ENCODE results near the gene FKBP5. TPM values are rescaled to one million over a fixed set of nuclear protein-coding genes. Genes with fewer than 3 reads are reported as not detected.
"Not testable (repeated sequence)": the region's sequence is repeated elsewhere in the genome, so short reads cannot be mapped to it uniquely, and the experiment has no call there.

The FKBP5 gene
- polyA plus RNA-seq, 3 donors from 2014 or later: 26.1 to 99.0 (median 29.3) TPM

DNA sequence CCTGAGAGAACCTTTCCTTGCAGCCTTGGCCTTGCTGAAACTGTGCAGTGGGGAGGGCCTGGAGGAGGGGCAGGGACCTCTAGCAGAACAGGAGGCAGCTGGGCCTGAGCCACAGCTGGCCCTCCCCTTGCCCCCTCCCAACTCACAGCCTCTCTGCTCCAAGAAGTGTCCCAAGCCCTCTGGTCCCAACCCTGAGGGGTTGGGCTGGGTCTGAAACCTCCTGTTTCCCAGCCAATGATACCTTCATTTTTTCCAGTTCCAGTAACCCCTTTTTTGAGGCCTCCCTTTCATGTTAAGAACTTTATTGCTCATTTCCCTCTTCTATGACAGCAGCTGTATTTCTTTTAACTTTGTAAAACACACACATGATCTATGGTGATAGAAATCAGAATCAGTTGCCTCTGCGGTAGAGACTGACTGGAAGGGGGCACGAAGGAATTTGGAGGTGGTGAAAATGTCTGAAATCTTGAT lies 30.2 kb upstream of the FKBP5 start:
- H3K4me1 Mint-ChIP-seq: peaks cover under 1 to 6% of the 10 kb centered on the region in 2 donors
- no peak overlapping the region for H3K4me3 Mint-ChIP-seq

DNA sequence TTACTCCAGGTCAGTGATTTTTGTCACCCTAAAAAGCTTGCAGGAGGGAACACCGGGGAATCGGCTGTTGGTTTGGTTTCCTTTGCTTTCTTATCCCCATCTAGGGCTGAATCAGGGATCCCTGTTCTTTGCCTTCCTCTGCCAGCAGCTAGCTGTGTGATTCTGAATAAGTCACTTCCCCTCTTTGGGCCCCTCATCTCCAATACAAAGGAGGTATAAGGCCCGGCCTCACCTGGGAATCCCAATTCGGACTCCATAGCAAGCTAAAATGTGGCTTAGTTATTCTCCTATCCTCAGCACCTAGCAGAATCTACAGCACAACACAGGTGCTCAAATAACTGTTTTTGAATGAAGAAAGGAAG lies 29.6 kb upstream of the FKBP5 start:
- Mint-ChIP-seq H3K4me1 (peaks cover 6% of the 10 kb centered on the region in 2 donors), H3K27me3 (ENCODE audit: low read depth in 3 of 3) (peaks cover 0 to 6% (median 5%) of the 10 kb centered on the region in 3 donors), H3K4me3 (no peak overlapping the region), H3K9me3 (no peaks in the 10 kb centered on the region), H3K36me3 (no peaks in the 10 kb centered on the region), H3K27ac (no peak overlapping the region)
- DNase-seq: no peak

More for the DNA sequence above, 30.2 kb upstream of the FKBP5 start:
- Mint-ChIP-seq H3K9me3 (no peaks in the 10 kb centered on the region), H3K27me3 (ENCODE audit: low read depth in 3 of 3) (peaks cover 0 to 6% (median 5%) of the 10 kb centered on the region in 3 donors), H3K36me3 (no peaks in the 10 kb centered on the region), H3K27ac (no peak overlapping the region)
- DNase-seq: no peak

DNA sequence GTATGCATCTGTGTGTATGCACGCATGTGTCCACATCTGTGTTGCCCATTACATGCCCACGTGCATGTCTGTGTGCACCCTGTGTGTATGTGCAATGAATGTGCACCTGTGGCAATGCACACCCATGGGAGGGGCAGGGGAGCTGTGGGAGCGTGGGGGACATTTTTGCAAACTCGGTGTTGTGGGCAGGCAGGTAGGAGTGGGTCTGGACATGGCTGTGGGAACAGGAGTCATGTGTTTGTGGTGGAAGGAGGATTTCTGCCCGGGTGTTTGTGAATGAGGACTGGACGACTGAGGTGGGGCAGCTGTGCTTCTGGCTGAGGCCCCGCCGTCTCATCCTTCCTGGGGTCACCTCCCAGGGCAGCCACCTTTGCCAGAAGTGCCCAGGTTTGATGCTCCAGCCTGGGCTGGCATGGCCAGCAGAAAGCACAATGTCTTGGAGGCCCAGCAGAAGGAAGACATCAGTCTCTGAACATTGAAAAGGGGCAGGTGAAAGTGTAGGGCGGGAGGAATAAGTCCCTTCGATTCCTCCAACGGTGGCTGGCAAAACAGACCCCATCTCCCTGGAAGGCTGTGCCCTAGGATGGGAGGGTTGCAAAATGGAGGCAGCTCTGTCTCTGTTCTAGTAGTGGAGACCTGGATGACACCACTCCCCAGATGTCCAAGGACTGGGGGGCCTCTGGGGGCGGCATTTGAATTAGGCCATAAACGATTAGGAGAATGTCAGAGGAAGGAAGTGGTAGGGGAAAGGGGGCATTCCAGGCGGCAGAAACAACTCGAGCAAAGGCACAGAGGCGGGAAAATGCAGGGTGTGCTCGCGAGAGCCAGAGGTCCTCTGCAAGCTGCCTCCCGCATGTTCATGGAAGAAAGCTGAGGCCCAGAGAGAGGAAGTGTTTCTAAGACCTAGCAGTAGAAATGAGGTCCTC lies 29.0 kb upstream of the FKBP5 start:
- no peak for DNase-seq
- H3K36me3 Mint-ChIP-seq: no peaks in the 10 kb centered on the region
- H3K9me3 Mint-ChIP-seq: no peaks in the 10 kb centered on the region
- peaks cover 0 to 6% (median 6%) of the 10 kb centered on the region in 3 donors for H3K27me3 Mint-ChIP-seq (ENCODE audit: low read depth in 3 of 3)
- H3K4me1 Mint-ChIP-seq: peaks cover 10 to 11% of the 10 kb centered on the region in 2 donors
- H3K27ac Mint-ChIP-seq: peak overlapping the region in 2 of 6 donors; percentile 35 to 73
- no peak overlapping the region for H3K4me3 Mint-ChIP-seq

GRCh38 chr6:35716798-35717197 lies 28.1 kb upstream of the FKBP5 start:
- no peaks in the 10 kb centered on the region for H3K9me3 Mint-ChIP-seq
- peak overlapping the region in 1 of 6 donors; percentile 47 for H3K27ac Mint-ChIP-seq
- H3K4me3 Mint-ChIP-seq: no peak overlapping the region
- peaks cover 13 to 17% of the 10 kb centered on the region in 2 donors for H3K4me1 Mint-ChIP-seq
- peaks cover 0 to 6% (median 5%) of the 10 kb centered on the region in 3 donors for H3K27me3 Mint-ChIP-seq (ENCODE audit: low read depth in 3 of 3)
- no peak for DNase-seq
- no peaks in the 10 kb centered on the region for H3K36me3 Mint-ChIP-seq

DNA sequence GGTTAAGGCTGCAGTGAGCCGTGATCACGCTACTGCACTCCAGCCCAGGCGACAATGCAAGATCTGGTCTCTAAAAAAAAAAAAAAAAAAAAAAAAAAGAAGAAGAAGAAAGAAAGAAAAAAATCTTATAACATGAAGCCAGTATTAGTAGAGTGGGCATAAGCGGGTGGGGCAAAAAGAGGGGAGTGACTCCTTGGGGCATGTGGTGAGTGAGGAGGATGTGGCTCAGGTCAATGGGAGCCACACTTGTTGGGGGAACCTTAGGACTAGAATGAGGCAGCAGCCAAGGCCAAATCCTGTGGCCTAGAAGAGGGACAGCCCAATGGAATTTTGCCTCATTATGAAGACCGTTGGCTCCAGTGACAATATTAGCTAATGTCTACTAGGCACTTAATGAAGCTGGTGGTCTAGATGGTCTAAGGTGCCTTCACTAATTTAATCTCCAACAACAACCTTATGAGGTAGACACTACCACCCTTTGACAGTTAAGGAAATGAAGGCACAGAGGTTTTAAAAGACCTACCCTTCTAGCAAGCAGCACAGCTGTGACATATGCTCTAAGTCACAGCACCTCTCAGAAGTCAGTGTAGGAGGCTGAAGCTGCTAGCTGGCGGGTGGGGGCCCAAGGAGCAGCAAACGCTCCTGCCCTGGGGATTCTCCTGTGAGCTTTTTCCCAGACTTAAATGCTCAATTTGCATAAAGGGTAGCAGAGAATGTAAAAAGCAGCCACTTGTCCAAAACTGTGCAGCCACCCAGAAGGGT lies 24.5 kb upstream of the FKBP5 start:
- Mint-ChIP-seq H3K4me3 (no peak overlapping the region), H3K27me3 (ENCODE audit: low read depth in 3 of 3) (peaks cover 2 to 9% (median 5%) of the 10 kb centered on the region in 3 donors), H3K4me1 (peaks cover 23 to 33% of the 10 kb centered on the region in 2 donors), H3K9me3 (no peaks in the 10 kb centered on the region), H3K36me3 (no peaks in the 10 kb centered on the region), H3K27ac (peak overlapping the region in 2 of 6 donors; percentile 23 to 73)
- DNase-seq: no peak

DNA sequence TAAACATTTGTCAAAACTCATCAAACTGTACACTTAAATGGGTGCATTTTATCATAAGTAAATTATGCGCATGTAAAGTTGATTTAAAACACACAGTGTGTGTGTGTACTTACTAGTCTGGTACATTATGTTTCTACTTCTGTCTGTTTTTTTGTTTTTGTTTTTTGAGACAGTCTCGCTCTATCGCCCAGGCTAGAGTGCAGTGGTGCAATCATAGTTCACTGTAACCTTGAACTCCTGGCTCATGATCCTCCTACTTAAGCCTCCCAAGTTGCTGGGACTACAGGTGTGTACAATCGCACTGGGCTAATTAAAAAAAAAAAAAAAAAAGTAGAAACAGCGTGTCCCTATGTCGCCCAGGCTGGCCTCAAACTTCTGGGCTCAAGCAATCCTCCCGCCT lies 23.0 kb upstream of the FKBP5 start:
- no peaks in the 10 kb centered on the region for H3K36me3 Mint-ChIP-seq
- H3K9me3 Mint-ChIP-seq: no peaks in the 10 kb centered on the region
- no peak for DNase-seq
- peaks cover 20 to 33% of the 10 kb centered on the region in 2 donors for H3K4me1 Mint-ChIP-seq
- no peak overlapping the region for H3K4me3 Mint-ChIP-seq
- H3K27me3 Mint-ChIP-seq (ENCODE audit: low read depth in 3 of 3): peaks cover 2 to 6% (median 5%) of the 10 kb centered on the region in 3 donors
- H3K27ac Mint-ChIP-seq: no peak overlapping the region

DNA sequence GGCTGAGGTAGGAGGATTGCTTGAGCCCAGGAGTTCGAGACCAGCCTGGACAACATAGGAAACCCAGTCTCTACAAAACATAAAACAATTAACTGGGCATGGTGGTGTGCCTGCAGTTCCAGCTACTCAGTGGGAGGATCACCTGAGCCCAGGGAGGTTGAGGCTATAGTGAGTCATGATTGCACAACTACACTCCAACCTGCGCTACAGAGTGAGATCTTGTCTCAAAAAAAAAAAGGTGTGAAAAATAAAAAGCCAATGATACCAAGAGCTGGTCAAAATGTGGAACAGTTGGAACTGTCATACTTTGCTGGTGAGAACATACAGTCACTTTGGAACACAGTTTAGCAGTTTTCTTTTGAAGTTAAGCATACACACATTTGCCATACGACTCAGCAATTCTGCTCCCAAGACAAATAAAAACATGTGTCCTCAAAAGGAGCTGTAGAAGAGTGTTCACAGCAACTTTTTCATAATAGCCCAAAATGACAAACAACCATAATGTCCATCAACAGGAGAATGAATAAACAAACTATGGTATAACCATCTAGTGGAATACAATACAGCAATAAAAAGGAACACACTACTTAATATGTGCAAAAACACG lies 21.6 kb upstream of the FKBP5 start:
- peak overlapping the region in 3 of 5 donors; percentile 41 to 67 (median 53) for H3K4me3 Mint-ChIP-seq
- H3K9me3 Mint-ChIP-seq: no peaks in the 10 kb centered on the region
- peaks cover 2 to 6% (median 2%) of the 10 kb centered on the region in 3 donors for H3K27me3 Mint-ChIP-seq (ENCODE audit: low read depth in 3 of 3)

GRCh38 chr6:35708585-35708984 lies 19.9 kb upstream of the FKBP5 start:
- Mint-ChIP-seq H3K9me3 (no peaks in the 10 kb centered on the region), H3K4me1 (peaks cover 20 to 28% of the 10 kb centered on the region in 2 donors), H3K27ac (peak overlapping the region in 1 of 6 donors; percentile 59)

More for the DNA sequence above, 21.6 kb upstream of the FKBP5 start:
- H3K36me3 Mint-ChIP-seq: no peaks in the 10 kb centered on the region
- H3K27ac Mint-ChIP-seq: peak overlapping the region; percentile 8 to 63 (median 18)
- DNase-seq: peak; percentile 52 to 71 (median 61)
- peaks cover 20 to 33% of the 10 kb centered on the region in 2 donors for H3K4me1 Mint-ChIP-seq

DNA sequence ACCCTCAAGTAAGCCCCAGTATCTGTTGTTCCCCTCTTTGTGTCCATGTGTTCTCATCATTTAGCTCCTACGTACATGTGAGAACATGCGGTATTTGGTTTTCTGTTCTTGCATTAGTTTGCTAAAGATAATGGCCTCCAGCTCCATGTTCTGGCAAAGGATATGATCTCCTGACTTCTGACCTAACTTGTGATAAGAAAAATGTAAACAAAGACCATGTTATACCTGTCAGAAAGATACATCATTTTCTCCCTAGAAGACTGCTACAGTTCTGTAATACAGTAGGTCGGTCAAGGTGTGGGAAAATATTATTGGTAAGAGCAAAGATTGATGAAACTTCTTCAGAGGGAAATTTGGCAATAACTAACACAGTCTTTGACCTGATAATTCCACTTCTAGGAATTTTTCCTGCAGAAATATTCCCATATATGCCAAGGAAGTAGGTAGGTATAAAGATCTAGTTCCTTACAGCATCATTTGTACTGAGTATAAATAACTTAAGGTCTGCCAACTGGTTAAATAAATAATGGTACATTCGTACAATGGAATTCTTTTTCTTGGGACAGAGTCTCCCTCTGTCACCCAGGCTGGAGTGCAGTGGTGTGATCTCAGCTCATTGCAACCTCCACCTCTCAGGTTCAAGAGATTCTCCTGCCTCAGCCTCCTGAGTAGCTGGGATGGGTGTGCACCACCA lies 19.1 kb upstream of the FKBP5 start:
- Mint-ChIP-seq H3K27me3 (ENCODE audit: low read depth in 3 of 3) (peaks cover 2 to 11% (median 2%) of the 10 kb centered on the region in 3 donors), H3K4me3 (no peak overlapping the region), H3K27ac (no peak overlapping the region), H3K9me3 (no peaks in the 10 kb centered on the region), H3K36me3 (no peaks in the 10 kb centered on the region), H3K4me1 (peaks cover 16 to 22% of the 10 kb centered on the region in 2 donors)
- no peak for DNase-seq

More at GRCh38 chr6:35708585-35708984, 19.9 kb upstream of the FKBP5 start:
- no peak overlapping the region for H3K4me3 Mint-ChIP-seq
- no peaks in the 10 kb centered on the region for H3K36me3 Mint-ChIP-seq
- no peak for DNase-seq
- peaks cover 2 to 7% (median 2%) of the 10 kb centered on the region in 3 donors for H3K27me3 Mint-ChIP-seq (ENCODE audit: low read depth in 3 of 3)

- H3K4me1 Mint-ChIP-seq: peaks cover 13 to 16% of the 10 kb centered on the region in 2 donors
- no peaks in the 10 kb centered on the region for H3K9me3 Mint-ChIP-seq
- no peak overlapping the region for H3K4me3 Mint-ChIP-seq
- H3K27me3 Mint-ChIP-seq (ENCODE audit: low read depth in 3 of 3): peaks cover 2 to 10% (median 2%) of the 10 kb centered on the region in 3 donors
- no peak for DNase-seq
- no peak overlapping the region for H3K27ac Mint-ChIP-seq
- no peaks in the 10 kb centered on the region for H3K36me3 Mint-ChIP-seq
Observed at GRCh38 chr6:35706468-35706867, 17.8 kb upstream of the FKBP5 start.

- H3K36me3 Mint-ChIP-seq: no peaks in the 10 kb centered on the region
- H3K4me3 Mint-ChIP-seq: no peak overlapping the region
- peaks cover 0 to 6% (median 0%) of the 10 kb centered on the region in 3 donors for H3K27me3 Mint-ChIP-seq (ENCODE audit: low read depth in 3 of 3)
- H3K9me3 Mint-ChIP-seq: no peaks in the 10 kb centered on the region
- peak overlapping the region in 1 of 6 donors; percentile 55 for H3K27ac Mint-ChIP-seq
- H3K4me1 Mint-ChIP-seq: no peaks in the 10 kb centered on the region
- no peak for DNase-seq
Observed at GRCh38 chr6:35703554-35703953, 14.8 kb upstream of the FKBP5 start.

- H3K4me3 Mint-ChIP-seq: no peak overlapping the region
- no peaks in the 10 kb centered on the region for H3K9me3 Mint-ChIP-seq
- H3K27ac Mint-ChIP-seq: no peak overlapping the region
- DNase-seq: no peak
- H3K4me1 Mint-ChIP-seq: no peaks in the 10 kb centered on the region
- H3K36me3 Mint-ChIP-seq: no peaks in the 10 kb centered on the region
- H3K27me3 Mint-ChIP-seq (ENCODE audit: low read depth in 3 of 3): peaks cover 0 to 5% (median 3%) of the 10 kb centered on the region in 3 donors
Observed at GRCh38 chr6:35698858-35699257, 10.1 kb upstream of the FKBP5 start.

GRCh38 chr6:35698430-35698829 lies 9.7 kb upstream of the FKBP5 start:
- not testable (repeated sequence) for H3K4me3 Mint-ChIP-seq; H3K36me3 Mint-ChIP-seq; H3K27me3 Mint-ChIP-seq (ENCODE audit: low read depth in 3 of 3); H3K9me3 Mint-ChIP-seq; DNase-seq; H3K4me1 Mint-ChIP-seq
- peak overlapping the region in 1 of 6 donors; percentile 36 for H3K27ac Mint-ChIP-seq

Measured in immature natural killer cell (primary cell).